GM21717 (cell line): ENCODE measurements around the gene MSX1.

ENCODE experiments used
- ATAC-seq: cut with Tn5 transposase; IDR thresholded peaks from one replicate; pipeline ENCODE4 v1.9.1; 2021; ENCODE audit warnings: mild to moderate bottlenecking, moderate library complexity; ENCODE audit not compliant: unreplicated experiment

The MSX1 gene

DNA sequence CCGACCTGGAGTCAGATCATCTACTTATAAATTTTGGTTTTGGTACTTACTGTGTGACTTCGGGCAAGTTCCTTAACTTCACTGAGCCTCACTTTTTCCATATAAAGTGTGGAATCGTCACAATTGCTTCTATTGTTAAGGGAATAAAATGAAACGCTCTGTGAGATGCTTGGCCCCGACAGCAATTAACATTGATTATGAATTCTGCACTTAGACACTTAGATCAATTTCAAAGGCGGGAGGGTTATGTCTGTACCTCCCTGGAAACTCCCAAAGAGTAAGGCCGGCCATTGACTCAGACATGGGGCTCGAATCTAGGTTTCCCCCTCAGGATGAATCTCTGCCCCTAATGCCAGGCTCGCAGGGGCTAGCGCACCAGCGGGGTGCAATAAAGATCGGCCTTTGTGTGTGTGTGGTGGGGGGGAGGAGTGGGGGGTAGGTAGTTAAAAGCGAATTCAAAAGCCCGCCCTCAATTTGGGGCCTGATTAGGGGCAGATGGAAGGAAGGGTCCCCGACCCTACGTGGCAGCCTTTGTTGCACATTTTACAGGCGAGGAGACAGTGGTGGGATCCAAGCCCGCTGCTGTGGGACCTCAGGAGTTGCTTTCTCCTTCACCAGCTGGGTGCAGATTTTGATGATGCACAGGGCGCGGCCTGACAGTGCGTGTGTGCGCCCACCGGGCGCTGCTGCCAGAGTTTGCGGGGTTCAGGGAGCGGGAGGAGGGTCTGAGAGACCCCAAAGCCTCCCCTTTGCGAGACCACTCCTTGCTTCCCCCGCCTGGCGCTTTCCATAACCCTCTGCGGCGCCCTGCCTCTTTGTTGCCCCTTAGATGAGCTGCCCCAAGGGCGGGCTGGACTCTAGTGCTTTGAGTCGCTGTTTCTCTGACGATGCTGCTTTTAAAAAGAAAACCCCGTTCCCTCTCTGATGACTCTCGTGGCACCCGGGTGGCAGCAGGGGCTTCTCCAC lies 9.6 kb downstream of the MSX1 start:
- ATAC-seq: no peak

DNA sequence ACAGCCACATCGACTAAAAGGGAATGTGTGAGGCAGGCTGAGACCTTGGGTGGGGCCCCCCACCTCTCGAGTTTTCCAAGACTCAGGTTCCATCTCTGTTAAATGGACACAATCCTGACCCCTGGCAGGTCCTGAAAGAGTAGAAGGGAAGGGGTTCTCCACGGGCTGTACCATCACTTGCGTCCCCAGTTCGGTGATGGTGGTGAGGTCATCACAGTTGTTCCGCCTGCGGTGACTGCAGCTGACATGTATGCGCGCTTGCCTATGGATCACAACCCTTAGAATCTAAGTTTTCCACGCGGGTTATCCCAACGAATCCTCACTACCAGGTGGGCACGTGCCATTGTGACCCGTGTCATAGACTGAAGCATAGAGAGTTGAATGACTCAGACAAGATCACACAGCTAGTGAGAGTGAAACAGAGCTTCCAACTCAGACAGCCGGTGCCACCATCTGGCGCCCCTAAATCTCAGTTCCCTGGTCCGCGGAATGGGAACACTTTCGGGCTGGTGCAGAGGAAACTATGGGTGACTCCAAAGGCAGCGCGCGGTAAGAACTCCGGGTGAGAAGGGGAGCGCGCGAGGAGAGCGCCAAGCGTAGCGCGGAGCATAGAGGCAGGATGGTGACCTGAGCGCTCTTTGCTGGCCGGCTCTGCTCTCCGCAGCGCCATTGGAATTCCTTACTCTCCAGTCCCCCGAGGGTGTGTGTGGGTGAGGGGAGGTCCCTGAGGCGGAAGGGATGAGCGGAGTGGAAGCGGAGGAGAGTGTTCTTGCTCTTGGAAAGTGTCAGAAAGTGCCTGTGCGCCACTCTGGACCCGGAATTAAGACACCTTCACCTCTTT lies 10.5 kb downstream of the MSX1 start:
- ATAC-seq: no peak

DNA sequence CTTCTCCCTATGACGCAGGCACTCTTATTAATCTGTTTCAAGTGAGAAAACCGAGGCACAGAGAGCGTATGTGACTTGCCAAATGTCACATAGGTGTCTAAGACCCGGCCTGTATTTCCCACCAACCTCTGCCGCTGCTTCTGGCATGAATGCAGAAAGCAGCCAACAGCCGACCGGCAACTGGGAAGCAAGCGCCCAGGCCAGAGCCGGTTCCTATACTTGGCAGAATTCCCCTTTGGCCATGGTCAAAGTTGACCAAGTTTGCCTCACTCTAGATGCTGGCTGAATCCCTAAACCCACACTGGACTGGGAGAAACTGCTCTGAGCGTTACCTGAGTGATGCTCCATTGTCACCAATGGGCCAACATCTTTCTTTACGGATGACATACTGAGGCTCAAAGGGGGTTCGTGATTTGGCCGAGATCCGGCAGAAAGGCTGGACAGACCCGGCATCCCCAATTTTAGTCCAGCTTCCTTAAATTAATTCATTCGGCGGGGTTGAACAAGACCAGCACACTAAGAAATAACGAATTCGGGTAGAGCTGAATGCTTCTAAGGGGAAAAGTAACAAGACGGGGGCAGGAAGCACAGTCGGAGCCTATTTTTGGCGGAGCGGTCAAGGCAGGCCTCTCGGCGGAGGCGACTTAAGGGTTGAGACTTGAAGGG lies 11.2 kb downstream of the MSX1 start:
- no peak for ATAC-seq

DNA sequence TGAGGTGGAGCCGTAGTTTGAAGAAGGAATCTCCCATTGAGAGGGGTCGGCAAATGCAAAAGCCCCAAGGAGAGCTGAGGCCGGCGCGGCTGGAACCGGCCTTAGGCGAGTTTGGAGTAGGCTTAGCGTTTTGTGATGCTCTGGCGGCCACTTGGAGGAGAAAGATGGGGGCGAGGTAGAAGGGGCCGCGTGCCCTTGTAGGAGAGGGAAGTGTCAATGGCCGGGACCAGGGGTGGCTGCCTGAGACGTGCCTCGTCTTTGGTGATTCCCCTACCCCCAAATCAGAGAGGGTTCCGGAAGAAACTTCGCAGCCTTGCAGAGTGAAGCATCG lies 11.7 kb downstream of the MSX1 start:
- ATAC-seq: no peak

DNA sequence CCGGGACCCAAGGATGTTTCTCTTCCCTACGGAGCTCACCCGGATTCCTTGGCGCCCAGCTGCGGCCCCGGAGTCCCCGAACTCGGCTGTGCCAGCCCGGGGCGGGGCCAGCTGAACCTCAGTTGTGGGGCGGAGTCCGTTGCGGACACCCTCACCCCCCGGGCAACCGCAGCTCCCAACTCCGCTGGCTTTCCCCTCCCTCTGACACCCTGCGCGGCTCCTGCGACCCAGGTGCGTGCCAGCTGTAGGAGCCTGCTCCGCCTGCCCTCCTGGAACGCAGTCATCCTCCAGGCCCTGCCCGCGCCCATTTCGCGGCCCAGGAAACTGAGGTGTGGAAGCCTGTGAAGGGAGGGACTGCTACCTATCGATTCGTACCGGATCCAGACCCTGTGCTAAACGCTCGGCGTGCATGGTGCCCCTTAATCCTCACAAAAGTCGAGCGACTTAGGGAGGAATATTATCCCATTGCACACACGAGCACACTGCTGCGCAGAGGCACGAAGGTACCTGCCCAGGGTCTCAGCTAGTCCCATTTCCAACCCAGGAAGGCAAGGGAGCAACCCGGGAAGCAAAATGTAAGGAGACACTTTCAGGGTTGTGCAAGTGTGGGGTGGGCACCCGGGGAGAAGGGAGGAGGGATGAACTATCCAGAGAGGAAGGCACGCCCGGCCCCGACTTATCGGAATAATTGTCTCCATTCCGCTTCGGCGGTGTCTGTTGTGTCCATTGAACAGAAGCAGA lies 12.3 kb downstream of the MSX1 start:
- ATAC-seq: no peak

DNA sequence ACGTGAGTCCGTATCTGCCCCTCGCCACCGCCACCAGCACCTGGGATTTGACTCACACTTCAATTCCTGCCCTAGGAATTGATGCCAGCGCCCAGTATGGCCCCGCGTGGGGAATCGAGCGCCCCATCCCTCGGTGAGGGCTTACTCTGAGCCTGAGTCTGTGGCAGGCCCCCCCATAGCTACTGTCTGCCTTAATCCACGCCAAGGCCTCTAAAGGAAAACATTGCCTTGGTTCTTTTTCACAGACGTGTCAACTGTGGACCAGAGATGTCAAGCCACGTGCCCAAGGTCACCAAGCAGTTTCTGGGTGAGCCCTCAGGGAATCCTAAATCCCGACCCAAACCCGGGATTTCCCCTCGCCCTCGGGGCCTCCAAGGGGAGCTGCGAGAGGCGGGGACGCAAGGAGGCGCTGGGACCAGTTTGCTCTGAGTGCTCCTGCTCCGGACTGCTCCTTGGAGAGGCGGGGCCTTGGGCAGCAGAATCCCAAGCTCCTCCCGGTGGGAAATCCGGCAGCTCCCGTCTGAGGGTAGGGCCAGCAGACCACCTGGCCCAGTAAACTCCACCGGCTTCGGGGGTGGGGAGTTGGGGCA lies 12.9 kb downstream of the MSX1 start:
- ATAC-seq: no peak

DNA sequence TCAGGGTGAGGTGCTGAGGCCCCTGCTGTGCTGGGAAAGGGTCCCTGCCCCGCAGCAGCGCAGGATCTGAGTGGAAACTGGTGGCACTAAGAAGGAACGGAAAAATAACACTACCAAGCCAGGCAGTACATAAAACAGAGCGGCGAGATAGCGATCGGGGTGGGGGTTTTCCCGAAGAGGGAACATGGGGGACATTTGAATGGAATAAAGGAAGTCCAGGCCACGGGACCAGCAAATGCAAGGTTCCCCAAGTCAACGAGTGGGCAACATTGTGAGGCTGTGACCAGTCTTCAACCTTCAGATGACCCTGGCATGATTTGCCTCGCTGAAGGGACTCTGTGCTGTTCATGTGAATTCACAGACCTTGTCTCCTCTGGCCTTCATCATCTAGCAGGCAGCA lies 13.7 kb downstream of the MSX1 start:
- ATAC-seq: no peak

DNA sequence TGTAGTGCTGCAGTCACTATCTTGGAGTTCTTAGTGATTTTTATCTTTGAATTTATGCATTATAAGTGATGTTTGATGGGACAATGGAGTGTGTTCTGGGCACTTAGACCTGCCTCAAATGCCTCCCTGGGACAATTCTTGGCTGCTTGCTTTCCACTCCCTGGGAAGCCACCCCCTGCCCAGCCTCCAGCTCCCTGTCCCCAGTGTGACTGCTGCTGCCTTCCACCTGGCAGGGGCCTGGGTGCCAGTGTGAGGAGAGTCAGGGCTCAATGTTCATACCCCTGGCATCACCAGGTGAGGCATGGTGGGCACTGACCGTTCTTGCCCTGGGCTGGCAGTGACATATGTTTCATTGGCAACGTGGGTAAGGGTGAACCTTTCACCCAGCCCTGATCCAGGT lies 14.8 kb downstream of the MSX1 start:
- ATAC-seq: no peak

DNA sequence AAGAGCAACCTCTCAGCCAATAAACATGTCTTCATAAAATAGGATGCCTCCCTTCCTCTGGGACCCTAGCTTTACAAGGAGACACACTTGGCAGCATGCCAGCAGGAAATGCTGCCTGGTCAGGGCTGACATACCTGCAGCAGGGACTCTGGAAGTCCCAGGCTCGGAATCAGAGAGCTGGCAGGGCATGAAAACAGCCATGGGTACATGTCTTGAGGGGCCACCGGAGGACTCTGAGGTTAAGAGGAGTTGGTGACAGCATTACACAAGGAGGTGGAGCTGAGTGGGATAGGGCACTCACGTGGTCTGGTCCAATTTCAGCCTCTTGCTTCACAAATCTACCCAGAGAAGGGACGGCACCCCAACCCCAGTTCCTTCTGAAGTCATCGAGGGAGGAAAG lies 15.7 kb downstream of the MSX1 start:
- no peak for ATAC-seq

DNA sequence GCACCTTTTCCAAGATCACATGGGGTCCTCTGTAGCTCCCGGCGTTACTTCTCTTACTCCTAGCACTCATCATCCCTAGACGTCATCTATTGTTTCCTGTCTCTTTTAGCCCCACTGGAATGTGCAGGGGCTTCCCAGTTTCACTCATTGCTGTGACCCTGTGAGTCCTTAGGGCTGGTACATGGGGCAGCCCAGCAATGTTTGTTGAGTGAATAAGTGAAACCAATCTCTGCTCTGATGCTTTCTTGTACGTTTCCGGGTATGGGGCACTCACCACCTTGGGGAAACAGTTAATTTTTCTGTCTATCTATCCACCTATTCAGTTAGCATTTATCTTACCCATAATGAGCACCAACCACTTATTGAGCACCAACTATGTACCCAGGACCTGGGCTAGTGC lies 16.1 kb downstream of the MSX1 start:
- no peak for ATAC-seq

DNA sequence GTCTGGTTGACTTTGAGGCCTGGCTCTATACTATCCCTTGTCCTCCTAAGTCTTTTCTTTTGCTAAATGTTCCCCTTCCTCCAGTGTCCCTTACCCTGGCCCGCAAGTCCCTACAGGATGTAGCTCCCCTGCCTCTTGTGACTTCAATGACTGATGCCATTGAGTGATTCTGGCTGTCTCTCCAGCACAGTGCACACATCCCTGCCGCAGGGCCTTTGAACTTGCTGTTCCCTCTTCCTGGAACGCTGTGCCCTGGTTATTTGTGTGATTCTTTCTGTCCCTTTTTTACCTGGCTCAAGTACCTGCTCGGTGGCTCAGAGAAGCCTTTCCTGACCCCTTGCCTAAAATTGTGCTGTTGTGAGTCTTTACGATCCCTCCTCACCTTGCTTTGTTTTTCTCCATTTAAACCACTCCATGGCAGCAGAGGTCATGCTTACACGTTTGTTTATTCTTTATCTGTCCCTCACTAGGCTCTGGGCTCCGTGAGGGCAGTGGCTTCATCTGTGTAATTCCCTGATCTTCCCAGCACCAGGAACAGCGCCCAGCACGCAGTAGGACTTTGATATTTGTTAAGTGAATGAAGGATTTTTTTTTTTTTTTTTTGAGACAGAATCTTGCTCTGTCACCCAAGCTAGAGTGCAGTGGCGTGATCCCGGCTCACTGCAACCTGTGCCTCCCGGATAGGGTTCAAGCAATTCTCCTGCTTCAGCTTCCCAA lies 17.6 kb downstream of the MSX1 start:
- ATAC-seq: no peak

DNA sequence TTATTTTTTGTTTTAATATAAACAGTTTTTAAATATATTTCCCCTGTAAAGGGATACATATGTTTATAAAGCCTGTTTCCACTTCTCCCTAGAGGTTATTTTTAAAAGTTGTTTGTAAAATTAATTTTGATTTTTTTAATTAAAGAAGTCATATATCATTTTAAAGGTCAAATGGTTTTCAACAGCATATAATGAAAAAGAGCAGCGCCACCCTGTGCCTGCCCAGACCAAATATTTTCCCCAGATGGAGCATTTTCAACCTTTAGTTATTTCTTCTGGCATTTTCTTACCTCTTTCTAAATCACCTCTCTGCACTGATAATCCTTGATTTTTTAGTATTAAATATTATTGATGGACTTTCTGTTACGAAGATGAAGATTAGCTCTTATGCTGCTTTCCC lies 21.0 kb downstream of the MSX1 start:
- ATAC-seq: no peak

DNA sequence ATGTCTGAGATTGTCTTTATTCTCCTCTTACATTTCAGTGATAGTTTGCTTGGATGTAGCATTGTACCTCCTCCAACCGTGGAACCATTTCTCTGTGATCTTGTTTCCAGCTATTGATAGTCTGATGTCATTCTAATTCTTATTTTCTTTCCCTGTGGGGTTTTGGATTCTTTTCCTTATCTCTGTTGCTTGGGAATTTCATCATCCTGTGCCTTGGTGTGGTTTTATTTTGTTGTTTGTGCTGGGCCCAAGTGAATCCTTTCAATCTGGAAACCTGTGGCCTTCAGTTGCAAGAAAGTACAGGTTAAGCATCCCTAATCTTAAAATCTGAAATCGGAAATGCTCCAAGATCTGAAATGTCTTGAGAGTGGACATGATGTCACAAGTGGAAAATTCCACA lies 22.0 kb downstream of the MSX1 start:
- ATAC-seq: no peak

DNA sequence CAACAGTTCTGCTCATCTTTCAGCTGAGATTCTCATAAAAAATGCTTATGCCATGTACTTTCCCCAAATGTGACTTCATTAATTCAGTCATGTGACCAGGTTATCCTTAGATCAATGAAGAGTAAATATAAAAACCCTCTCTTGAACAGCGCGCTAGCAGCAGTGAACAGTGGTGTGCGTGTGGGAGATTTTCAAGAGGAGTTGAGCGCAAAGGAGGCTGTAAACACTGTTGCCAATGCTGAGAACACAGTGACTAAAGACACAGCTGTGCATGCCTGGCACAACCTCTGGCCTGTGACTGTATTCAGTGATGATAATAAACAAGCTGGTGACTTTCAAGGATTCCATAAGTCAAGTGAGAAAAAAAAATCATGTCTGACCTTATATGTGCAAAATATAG lies 25.1 kb downstream of the MSX1 start:
- ATAC-seq: no peak

DNA sequence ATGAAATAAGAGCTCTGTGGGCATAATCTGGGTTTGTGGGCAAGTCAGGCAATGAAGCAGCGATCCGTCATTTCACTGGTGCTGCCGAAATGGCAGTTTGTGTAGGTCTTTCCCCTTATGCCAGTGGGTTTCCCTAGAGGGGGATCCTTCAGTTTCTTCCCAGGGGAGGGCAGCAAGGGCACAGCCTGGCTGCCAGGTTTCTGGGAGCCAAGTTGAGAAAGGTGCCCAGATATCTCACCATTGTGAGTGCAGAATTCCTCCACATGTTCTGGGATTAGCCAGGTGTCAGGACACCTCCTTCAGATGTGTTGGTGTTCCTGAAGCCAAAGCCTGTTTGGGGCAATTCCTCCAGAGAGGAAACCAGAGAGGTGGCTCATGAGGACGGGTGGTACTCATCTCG lies 28.0 kb downstream of the MSX1 start:
- ATAC-seq: no peak

DNA sequence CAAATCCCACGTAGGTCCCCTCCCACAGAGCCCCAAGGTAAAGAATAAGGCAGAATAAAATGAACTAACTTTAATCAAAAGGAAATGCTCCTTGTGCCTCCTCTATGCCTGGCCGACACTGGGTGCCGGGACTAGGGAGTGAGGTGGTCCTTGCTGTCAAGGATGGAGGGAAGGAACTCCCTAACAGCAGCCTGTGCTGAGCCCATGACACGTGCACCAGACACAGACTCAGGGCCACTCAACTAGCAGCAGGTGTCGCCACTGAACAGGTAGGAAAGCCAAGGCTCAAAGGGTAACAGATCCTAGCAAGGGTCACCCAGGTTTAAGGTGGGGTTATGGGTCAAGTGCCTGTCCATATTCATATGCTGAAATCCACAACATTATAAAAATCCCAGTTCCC lies 29.2 kb downstream of the MSX1 start:
- no peak for ATAC-seq

DNA sequence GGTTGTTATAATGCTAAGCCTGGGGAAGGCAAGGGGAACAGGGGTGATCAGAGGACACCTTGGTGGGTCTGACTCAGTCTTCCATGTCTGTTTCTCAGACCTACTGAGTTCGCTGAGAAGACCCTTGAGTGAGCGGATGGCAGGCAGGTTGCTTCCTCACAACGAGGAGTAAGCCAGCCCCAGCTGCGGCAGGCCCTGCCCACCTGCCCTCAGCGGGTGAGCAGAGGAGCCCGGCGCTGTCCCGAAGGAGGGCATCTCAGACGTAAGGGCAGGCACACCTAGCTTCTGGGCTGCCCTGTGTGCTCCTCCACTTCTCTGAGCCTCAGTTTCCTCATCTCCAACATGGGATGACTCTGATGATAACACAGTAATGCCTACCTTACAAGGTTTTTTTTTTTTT lies 30.3 kb downstream of the MSX1 start:
- no peak for ATAC-seq

DNA sequence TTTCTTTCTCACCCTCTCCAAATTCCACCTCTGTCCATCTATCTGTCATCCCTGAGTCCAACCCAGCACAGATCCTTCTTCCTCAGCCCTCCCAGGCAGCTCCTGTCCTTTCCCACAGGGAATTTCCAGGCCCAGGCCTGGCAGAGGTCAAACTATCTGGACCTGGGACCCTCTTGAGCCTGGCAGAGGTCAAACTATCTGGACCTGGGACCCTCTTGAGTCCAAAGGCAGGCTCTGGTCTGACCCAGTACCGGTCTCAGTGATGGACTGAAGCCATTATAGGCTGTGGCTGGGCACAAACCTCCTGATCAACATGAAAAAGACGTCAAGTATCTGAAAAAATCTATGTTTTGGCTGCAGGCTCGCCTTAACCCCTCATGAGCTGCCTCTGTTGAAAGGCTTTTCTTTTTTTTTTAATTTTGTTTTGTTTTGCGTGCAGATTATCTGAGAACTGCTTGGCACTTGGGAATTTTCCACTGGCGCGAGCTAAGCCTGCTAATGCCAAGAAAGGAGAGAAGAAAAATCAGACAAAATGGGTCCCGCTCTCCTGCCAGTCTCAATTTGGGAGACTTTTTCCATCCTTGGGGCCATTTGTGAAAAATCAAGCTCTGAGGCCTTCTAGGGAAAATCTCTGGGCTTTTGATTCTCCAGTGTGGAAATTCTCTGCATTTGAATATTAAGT lies 31.2 kb downstream of the MSX1 start:
- ATAC-seq: no peak

DNA sequence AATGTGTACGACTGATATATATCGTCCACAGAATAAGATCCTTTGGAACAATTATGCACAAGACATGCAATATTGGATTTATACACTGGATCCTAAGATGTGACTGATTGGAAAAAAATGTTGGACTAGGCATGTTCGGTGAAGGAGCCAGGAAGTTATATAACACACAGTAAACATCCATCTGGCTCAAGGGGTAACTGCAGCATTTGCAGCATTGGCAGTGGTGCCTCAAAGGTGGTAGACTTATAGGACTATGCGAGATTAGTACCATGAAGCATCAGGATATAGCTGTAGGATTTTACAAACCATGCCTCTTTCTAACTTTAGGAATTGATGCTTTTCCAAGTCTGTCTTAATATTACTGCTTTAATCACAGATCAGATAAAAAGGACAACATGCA lies 34.3 kb downstream of the MSX1 start:
- no peak for ATAC-seq
